HL-60/S4 (cell line): ENCODE results near the gene EXOSC5.
"Not testable (repeated sequence)": the region's sequence is repeated elsewhere in the genome, so short reads cannot be mapped to it uniquely, and the experiment has no call there.

Experiments used
- in situ Hi-C: fragments of 300-500 bp; cut with MboI; formaldehyde crosslinking; loops from 2 replicates; pipeline ENCODE4 v1.14.3; 2022; ENCODE audit warnings: low sequenced_read_pairs

EXOSC5 gene

DNA sequence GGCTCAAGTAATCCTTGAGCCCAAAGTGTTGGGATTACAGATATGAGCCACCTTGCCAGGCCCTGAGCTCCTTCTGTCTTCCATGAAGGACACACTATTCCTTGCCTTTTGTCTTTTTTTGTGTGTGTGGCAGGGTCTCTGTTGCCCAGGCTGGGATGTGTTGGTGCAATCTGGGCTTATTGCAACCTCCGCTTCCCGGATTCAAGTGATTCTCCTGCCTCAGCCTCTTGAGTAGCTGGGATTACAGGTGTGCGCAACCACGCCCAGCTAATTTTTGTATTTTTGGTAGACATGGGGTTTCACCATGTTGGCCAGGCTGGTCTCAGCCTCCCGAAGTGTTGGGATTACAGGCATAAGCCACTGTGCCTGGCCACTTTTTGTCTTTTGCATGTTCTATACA lies 11.7 kb upstream of the EXOSC5 start:
- in situ Hi-C loops: not testable (repeated sequence)

DNA sequence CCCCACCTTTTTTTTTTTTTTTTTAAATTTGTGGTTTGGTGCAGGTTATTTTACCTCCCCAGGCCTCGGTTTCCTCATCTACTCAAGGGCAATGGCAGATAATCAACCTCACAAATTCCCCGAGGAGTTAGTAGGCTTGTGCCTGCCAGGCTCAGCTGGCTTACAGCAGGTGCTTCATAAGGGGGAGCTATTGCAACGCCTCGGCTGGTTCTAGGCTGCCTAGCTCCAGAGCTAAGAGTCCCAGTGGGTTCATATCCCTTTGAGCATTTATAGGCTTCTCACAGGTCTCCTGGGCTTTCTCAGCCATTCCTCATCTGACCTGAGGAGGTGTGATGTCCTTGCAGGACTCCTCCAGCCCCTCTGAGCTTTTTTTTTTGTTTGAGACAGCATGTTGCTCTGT lies 11.1 kb upstream of the EXOSC5 start:
- in situ Hi-C loops: no loop called here

DNA sequence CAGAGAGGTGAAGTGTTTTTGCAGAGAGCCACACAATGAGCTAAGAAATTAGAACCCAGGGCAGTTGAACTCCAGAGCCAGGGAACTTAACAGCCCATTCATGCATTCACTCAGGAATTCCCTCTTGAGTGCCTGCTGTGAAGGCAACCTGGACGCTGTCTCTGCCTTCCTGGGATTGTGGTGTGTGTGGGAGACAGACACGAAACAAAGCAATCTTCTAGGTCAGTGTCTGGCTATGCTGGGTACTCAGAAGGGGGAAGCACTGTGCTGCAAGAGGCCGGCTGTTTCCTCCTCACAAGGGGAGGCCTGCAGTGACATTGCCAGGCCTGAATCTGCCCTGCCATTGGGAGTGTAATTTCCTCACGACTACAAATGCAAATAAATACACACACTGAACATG lies 10.1 kb upstream of the EXOSC5 start:
- in situ Hi-C loops: no loop called here

DNA sequence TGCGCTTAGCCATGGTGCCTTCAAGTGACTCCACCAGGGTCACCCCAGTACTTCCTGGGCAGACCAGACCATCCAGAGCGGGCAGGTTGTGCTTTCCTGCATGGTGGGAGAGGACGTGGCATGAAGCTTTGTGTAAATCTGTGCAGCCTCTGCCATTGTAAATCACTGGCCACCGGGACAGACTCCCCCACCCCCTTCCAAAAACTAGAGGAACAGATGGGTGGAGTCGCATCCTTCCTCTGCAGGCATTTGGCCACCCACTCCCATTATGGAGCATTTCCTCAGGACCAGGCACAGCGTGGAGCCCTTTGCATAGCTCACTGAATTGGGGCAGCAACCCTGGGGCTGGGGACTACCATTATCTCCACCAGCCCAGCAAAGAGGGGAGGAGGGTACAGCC lies 8.6 kb upstream of the EXOSC5 start:
- in situ Hi-C loops: no loop called here

DNA sequence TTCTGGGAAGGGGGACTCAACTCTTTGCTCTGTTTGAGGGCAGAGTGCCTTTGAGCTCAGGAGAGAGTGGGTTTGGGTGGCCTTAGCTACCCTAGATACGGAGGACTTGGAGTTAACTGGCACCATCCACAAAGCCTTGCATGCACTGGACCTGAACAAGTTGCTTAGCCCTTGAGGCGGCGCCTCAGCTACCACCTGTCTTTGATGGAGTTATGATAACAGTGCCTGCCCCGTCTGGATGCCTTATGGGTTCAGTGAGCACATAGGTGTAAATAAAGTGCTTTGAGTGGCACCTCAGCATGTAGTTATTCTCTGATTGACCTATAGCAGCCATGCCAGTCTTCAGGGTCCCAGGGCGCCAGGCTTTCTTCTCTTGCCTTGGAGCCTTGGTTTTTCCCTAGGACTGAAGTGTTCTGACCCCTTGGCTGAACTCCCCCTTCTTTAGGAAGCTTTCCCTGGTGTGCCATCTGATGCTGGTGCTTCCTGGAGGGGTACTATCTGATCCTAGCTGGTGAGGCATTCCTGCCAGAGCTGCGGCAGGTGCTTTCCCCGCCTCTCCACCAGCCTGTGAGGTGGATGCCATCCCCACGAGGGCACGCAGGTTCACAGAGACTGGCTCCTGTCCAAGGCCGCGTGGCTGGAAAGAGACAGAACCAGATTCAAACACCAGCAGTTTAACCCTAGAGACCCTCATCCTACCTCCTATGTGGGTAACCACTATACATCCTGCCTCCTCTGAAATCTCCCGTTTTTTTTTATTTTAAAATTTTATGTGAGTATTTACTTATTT lies 6.2 kb upstream of the EXOSC5 start:
- in situ Hi-C loops: no loop called here

DNA sequence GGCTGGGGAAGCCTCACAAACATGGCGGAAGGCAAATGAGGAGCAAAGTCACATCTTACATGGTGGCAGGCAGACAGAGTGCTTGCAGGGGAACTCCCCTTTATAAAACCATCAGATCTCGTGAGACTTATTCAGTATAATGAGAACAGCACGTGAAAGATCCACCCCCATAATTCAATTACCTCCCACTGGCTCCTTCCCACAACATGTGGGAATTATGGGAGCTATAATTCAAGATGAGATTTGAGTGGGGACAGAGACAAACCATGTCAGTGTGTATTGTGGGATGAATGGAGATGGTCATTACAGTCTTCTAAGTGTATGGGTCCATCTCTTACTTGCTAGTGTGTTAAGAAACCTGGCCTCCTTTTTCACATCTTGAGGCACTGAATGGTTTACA lies 4.9 kb upstream of the EXOSC5 start:
- in situ Hi-C loops: no loop called here

DNA sequence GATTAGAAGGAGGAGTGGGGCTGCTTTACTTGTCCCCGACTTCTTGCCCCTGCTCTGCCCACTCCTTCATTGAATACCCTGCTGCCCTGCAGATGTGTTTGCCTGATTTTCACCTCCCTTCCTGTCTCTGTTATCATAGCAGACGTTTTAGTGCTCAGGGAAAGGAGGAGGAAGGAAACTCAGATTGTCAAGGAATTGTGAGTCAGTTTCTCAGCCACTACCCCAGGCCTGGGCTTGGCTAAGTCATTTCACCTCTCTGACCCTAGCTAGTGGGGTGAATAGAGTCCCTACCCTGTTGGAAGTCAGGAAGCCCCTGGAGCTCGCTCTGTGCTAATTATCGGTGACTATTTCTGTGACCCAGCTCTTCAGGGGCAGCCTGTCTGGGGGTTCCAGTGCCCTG lies 4.3 kb upstream of the EXOSC5 start:
- in situ Hi-C loops: no loop called here

DNA sequence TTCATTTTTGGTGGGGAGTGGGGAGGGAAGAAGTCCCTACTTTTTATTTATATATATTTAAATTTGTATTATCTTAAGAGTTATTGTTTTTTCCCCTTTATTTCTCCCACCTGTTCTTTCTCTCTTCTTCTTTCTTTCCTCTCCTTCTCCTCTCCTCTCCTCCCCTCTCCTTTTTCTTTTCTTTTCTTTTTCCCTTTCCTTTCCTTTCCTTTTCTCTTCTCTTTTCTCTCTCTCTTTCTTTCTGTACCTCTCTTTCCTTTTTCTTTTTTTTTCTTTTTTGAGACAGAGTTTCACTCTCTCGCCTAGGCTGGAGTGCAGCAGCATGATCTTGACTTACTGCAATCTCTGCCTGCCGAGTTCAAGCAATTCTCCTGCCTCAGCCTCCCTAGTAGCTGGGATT lies 2.4 kb upstream of the EXOSC5 start:
- in situ Hi-C loops: no loop called here

DNA sequence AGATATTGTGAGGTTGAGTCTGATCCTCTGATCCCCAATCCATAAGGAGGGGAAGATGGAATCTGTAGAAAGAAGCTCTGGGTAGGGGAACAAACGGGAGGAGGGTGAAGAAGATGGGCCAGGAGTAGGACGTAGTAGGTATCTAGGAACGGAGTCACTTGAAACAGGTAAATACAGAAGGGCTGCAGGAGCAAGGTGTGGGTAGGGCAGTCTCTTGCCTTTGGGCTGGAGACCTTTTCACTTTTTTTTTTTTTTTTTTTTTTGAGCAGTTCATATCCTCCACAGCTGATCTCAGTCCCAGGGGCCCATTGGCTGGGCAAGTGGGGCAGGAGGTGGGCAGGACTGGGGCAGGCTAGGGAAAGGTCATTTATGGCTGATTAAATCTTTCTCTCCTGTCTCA lies 1.9 kb upstream of the EXOSC5 start:
- in situ Hi-C loops: no loop called here

DNA sequence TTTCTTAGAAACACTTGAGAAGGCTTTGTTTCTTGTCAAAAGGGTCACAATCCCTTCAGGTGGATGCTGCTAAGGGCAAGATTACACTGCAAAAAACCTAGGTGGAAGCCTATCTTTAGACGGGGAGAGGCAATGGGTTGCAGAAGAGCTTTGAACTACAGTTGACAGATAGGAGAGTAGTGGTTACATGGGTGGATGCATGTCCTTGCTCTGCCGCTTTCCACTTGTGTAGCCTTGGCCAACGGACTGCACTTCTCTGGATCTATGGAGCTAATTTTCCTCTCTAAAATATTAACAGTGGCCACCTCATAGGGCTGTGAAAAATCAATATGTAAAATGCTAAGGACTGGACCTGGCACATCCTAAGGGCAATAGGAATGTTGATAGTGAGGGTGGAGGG lies 1.4 kb upstream of the EXOSC5 start:
- in situ Hi-C loops: no loop called here

DNA sequence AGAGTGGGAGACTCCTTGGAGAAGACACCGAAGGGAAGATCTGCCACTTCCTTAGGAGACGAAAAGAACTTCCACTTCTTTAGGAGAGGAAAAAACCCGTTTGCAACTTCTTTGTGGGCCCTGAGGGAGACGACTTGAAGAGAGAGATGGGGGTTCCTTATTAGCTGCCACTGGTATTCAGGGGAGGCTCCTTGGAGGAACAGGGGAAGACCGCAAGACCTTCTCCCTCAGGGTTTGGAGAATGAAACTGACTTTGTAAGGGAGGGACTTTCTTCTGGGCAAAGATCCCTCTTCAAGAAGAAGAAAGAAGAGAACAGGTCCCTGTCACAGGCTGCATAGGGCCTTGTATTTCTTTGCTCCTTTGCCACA lies 875 bp upstream of the EXOSC5 start:
- in situ Hi-C loops: no loop called here

DNA sequence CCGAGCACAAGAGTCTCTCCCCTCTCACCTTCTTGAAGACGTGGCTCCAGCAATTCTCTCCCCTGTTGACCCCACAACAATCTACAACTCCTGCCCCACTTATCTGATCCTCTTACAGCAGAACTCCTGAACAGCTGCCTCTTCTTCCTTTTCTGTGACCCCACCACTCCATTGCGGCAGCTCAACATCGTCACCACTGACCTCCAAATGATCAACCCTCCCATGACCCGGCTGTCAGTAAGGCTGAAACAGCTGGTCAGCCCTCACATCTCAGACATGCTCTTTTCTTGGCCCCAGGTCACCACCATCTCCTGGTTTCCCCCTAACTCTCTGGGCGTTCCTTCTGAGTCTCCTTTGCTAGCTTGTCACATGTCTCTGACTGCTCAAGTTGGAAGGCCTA lies 1.8 kb downstream of the EXOSC5 start:
- in situ Hi-C loops: no loop called here

DNA sequence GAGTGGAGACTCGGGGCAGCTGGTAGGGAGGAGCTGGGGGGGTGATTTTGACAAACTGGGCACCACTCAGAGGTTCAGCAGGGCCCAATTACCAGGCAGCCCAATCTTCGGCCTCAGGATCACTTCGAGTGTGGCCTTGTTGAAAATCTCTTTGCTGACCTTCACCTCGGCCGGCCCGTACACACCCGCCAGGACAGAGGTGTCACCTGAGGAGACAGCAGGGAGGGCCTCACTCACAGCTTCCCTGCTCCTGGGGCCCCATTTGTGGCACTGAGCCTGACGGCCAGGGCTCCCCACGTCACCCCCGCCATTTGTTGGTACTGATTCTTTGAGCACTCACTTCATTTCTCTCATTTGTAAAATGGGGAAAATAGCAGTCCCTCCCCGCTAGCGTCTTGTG lies 4.4 kb downstream of the EXOSC5 start:
- in situ Hi-C loops: no loop called here

DNA sequence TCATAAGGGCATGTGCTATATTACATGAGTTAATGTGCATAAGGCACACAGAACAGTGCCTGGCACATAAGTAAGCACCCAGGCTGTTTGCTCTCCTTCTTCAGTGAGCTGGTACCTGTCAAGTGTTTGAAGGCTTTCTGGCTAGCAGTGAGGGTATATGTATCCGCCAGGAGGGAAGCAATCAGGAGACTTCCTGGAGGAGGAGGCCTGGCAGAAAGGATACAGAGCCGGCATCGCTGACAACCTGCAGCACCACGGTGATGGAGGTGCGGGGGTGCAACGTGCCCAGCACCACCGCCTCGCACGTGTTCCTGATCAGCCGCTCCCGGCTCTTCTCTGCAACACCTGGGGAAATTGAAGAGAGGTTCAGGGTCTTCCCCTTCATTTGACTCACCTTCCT lies 5.5 kb downstream of the EXOSC5 start:
- in situ Hi-C loops: no loop called here

DNA sequence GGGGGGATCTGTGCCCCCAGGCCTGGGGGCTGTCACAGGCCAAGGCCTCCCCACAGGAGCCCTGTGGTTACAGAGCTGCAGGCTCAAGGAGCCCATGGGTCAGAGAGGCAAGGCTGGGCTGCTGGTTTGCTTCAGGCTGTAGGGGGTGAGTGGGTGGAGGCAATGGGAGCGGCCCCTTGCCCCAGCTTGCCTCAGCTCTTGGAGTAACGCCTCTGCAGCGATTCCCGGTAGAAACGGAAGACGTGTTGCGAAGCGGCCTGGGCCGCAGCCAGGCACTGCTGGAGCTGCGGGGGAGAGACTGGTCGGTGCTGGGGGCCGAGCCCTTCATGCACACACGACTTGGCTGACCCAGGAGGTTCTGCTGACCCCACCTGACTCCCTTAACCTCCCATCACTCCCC lies 10.7 kb downstream of the EXOSC5 start:
- in situ Hi-C loops: no loop called here

DNA sequence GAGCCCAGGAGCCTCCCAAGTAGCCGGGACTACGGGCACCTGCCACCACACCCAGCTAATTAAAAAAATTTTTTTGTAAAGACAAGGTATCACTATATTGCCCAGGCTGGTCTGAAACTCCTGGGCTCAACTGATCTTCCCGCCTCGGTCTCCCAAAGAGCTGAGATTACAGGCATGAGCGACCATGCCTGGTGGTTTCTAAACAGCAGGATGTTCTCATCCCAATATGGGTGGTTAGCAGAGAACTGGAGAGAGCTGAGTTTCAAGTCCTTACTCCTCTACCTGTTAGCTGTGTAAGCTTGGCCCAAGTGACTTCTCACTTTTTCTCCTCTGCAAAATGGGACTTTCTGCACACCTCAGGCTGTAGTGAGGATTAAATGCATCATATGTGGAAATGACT lies 12.8 kb downstream of the EXOSC5 start:
- in situ Hi-C loops: no loop called here

DNA sequence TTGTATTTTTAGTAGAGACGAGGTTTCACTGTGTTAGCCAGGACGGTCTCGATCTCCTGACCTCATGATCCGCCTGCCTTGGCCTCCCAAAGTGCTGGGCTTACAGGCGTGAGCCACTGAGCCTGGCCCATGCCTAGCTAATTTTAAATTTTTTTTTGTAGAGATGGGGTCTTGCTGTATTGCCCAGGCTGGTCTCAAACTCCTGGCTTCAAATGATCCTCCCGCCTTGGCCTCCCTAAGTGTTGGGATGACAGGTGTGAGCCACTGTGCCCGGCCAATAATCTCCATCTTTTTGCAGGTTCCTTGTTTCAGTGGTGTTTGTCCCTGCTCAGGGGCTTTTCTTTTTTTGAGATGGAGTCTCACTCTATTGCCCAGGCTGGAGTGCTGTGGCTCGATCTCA lies 15.6 kb downstream of the EXOSC5 start:
- in situ Hi-C loops: not testable (repeated sequence)

DNA sequence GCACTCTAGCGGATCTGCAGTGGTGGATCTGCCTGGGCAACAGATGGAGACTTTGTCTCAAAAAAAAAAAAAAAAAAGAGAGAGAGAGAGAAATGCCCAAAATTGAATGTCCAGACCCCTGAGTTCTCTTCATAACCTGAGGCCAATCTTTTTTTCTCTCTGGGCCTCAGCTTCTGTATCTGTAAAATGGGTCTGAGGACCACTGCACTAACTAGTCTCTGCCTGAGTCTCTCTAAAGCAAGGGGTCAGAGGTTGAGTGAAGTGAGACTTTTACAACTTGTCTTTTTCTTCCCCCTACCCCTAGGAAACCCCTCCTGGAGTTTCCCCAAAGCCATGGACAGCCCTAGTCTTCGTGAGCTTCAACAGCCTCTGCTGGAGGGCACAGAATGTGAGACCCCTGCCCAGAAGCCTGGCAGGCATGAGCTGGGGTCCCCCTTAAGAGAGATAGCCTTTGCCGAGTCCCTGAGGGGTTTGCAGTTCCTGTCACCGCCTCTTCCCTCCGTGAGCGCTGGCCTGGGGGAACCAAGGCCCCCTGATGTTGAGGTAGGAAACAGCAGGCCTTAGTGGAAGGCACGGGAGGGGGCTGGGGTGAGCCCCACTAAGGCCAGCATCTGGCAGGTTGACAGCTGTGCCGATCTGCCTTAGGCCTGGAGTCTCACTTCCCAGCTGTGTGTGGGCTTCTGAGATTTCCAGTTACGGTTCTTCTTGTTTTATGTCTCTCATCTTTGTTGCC lies 19.0 kb downstream of the EXOSC5 start:
- in situ Hi-C loops: no loop called here

DNA sequence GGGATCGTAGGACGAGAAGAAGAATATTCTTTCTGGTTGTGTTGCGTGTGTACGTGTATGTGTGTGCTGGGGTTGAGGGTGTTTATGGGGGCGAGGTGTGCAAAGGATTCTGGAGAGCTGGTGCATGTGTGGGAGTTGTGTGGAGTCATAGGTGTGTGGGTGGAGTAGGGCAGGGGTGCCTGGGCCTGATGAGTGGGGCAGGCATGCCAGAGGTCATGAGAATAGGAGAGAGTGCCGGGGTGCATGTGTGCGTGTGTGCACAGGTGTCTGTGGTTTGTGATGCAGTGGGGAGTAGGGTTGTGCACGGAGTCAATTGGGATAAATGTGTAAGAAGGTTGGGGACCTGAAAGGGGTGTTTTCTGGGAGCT lies 20.2 kb downstream of the EXOSC5 start:
- in situ Hi-C loops: no loop called here

DNA sequence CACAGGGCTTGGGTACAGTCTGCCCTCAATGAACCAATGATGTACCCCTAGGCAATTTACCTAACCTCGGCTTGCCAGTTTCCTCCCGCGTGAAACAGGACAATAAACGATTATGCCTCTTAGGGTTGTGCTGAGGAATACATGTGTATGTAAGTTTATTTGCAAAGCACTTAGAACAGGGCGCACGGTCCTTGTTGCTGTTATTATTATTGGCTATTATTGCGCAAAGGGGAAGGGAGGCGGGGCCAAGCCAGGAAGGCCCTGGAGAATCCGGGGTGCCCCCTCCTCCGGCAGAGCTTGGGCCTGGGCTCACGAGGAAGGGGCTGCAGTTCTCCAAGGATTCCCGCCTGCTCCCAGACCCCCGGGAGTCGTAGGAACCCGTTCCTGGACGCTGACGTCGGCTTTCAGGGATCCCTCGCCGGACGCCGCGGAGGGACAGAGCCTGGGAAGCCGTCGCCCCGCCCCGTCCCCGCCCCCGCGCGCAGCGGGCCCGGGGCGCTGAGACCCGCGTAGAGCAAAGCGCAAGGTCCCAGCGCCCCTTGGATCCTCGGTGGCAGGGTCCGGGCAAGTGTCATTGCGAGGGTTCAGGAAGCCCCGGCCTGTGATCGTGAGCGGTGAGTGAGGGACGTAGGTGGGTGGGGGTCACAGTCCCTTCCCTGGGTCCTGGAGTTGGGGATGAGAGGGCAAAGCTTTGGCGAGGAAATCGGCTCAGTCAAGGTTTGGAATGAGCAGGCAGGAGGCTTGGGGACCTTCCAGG lies 20.7 kb downstream of the EXOSC5 start, which contains the start of gene TMEM91:
TSS of gene TMEM91 (plus strand) at position 293 of the 757 bp plus-strand sequence. CDS start 1,777 bp downstream, outside the sequence.
- in situ Hi-C loops: no loop called here

DNA sequence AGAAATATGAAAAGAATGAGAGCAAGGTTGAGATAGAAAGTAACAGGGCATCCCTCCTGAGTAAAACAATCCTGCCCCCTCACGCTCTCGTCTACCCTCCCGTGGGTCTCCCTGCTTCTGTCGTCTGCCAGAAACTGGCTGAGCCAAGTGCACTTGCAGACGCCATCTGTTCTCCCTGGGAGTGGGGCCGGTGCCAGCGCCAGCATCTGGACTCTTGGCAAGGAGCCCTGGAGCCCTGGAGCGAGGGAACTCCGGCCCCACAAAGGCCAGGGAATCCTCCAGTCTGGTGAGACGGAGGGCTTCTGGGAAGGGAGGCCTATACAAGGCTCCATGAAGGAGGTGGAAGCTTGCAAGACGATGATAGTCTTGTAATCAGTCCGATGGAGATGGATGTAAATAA lies 23.2 kb downstream of the EXOSC5 start:
- in situ Hi-C loops: no loop called here

DNA sequence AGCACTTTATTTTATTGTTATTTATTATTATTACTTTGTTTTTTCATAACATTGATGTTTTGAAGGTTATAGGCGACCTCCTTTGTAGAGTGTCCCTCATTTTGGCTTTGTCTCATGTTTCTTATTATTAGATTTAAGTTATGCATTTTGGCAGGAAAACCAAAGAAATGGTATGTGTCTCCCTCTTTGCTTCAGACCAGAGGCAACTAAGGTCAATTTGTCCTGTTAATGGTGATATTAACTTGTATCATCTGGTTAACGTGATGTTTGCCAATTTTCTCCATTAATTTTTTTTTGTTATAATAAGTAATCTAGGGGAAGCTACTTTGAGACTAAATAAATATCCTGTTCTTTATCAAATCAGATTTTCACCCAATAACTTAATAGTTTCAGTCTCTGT lies 24.7 kb downstream of the EXOSC5 start:
- in situ Hi-C loops: no loop called here
